AG04450 (cell line): ENCODE measurements around the gene SIAH2. TPM values are rescaled to one million over a fixed set of nuclear protein-coding genes. Genes with fewer than 3 reads are reported as not detected.

ENCODE experiments used
- CTCF ChIA-PET: fragments of 300-600, 350-600 bp; formaldehyde crosslinking; extraction: SDS; loops from one replicate; lab custom pipeline; 2022; ENCODE audit warnings: antibody characterized with exemption, inconsistent platforms; lab: Charles Lee
- POLR2A ChIA-PET: fragments of 350-600 bp; formaldehyde crosslinking; extraction: SDS; loops from one replicate; lab custom pipeline; 2021; ENCODE audit warnings: antibody characterized with exemption, inconsistent platforms; lab: Yijun Ruan, JAX
- DNase-seq: peaks from one replicate; pipeline ENCODE4 v3.0.0-alpha.2; 2011; ENCODE audit warnings: low read depth, low spot score
- H3K27ac ChIP-seq: one replicate; pipeline ENCODE4 v1.5.1; 2012; ENCODE audit warnings: low read depth, low read length, control low read depth
- H3K27me3 ChIP-seq: one replicate; pipeline ENCODE4 v1.6.0; 2012; ENCODE audit warnings: low read length; ENCODE audit not compliant: control insufficient read depth, insufficient read depth
- H3K4me3 ChIP-seq: 2 replicates; pipeline ENCODE4 v1.5.1; 2011; ENCODE audit warnings: mild to moderate bottlenecking, low read depth, low read length, control low read depth
- H3K9me3 ChIP-seq: 2 replicates; pipeline ENCODE4 v1.5.1; 2012; ENCODE audit warnings: low read length; ENCODE audit not compliant: control insufficient read depth, insufficient read depth
- polyA plus RNA-seq: library from polyadenylated mRNA; depleted of rRNA; stranded (reverse); fragments of >200 nt; gene quantifications from 2 replicates; pipeline ENCODE4 v1.2.3, GENCODE V29; 2011
- TF ChIP-seq, protein P1 (sequence below): IDR thresholded peaks from 2 replicates; pipeline ENCODE4 v1.5.1; 2011; ENCODE audit warnings: low read depth, low read length, control low read depth, inconsistent platforms

SIAH2 gene
- polyA plus RNA-seq, 1 experiment = 31.1 TPM

GRCh38 chr3:150793641-150794040, 30.7 kb upstream of the SIAH2 start:
- CTCF ChIA-PET = no interaction called here

GRCh38 chr3:150790629-150791028, 27.7 kb upstream of the SIAH2 start:
- Histone ChIP-seq H3K9me3 (peaks cover 4% of the 10 kb centered on the region; the same call in 1 of the 2 replicates), H3K4me3 (no peak overlapping the region), H3K27ac (no peak overlapping the region), H3K27me3 (peaks cover 13% of the 10 kb centered on the region)
- TF ChIP-seq, protein P1, sequence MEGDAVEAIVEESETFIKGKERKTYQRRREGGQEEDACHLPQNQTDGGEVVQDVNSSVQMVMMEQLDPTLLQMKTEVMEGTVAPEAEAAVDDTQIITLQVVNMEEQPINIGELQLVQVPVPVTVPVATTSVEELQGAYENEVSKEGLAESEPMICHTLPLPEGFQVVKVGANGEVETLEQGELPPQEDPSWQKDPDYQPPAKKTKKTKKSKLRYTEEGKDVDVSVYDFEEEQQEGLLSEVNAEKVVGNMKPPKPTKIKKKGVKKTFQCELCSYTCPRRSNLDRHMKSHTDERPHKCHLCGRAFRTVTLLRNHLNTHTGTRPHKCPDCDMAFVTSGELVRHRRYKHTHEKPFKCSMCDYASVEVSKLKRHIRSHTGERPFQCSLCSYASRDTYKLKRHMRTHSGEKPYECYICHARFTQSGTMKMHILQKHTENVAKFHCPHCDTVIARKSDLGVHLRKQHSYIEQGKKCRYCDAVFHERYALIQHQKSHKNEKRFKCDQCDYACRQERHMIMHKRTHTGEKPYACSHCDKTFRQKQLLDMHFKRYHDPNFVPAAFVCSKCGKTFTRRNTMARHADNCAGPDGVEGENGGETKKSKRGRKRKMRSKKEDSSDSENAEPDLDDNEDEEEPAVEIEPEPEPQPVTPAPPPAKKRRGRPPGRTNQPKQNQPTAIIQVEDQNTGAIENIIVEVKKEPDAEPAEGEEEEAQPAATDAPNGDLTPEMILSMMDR = no peak
- no peak for DNase-seq
- CTCF ChIA-PET = interaction anchor here (0.7 to 1.0 kb wide), 3 partner anchors 26 to 83 kb away, joined by 3 read pairs; no protein-coding TSS in a partner anchor
- POLR2A ChIA-PET = interaction anchor here (0.6 kb wide), 1 partner anchor 102 kb away, joined by 7 read pairs; no protein-coding TSS in a partner anchor

More at GRCh38 chr3:150793641-150794040, 30.7 kb upstream of the SIAH2 start:
- POLR2A ChIA-PET = no interaction called here
- TF ChIP-seq, protein P1 = no peak
- Histone ChIP-seq H3K27ac (no peak overlapping the region), H3K27me3 (peaks cover 13% of the 10 kb centered on the region), H3K4me3 (no peak overlapping the region), H3K9me3 (peaks cover 4% of the 10 kb centered on the region; the same call in 1 of the 2 replicates)
- DNase-seq = no peak

- no peak for DNase-seq
- Histone ChIP-seq H3K4me3 (no peak overlapping the region), H3K27ac (no peak overlapping the region), H3K27me3 (peaks cover 10% of the 10 kb centered on the region), H3K9me3 (peaks cover 4% of the 10 kb centered on the region; the same call in 1 of the 2 replicates)
- TF ChIP-seq, protein P1 = no peak
- CTCF ChIA-PET = interaction anchor here (3.2 kb wide), 1 partner anchor 25 kb away, joined by 31 read pairs; no protein-coding TSS in a partner anchor
- POLR2A ChIA-PET = no interaction called here
Observed at GRCh38 chr3:150789451-150789850, 26.5 kb upstream of the SIAH2 start.

- Histone ChIP-seq H3K27ac (no peak overlapping the region), H3K4me3 (no peak overlapping the region), H3K27me3 (peaks cover 8% of the 10 kb centered on the region), H3K9me3 (peaks cover 4% of the 10 kb centered on the region; the same call in 1 of the 2 replicates)
- ChIA-PET POLR2A (interaction anchor here (1.0 kb wide), 1 partner anchor 24 kb away, joined by 3 read pairs; no protein-coding TSS in a partner anchor), CTCF (interaction anchor here (0.6 to 3.2 kb wide), 45 partner anchors 8 to 490 kb away, joined by 3 to 38 read pairs (median 5); partner anchors contain the start of gene ERICH6)
- TF ChIP-seq, protein P1 = peak; percentile 93
- no peak for DNase-seq
Observed at GRCh38 chr3:150787741-150788370, 24.9 kb upstream of the SIAH2 start.

DNA sequence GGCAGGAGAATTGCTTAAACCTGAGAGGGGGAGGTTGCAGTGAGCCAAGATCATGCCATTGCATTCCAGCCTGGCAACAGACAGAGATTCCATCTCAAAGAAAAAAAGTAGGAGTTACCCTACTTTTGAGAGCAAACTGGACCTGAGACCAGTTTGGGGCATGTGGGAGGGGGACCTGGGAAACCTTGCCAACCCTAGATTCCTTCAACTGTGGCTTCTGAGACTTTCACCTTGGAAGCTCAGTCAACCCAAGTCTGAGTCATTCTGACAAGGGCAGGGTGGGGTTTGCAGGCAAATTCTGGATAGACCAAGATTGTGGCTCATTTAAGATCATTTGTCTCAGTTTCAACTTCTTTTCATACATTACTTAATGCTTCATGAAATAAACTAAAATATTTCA, 23.8 kb upstream of the SIAH2 start:
- POLR2A ChIA-PET = no interaction called here
- Histone ChIP-seq H3K27ac (no peak overlapping the region), H3K9me3 (peaks cover 4% of the 10 kb centered on the region; the same call in 1 of the 2 replicates), H3K4me3 (no peak overlapping the region), H3K27me3 (peaks cover 8% of the 10 kb centered on the region)
- CTCF ChIA-PET = interaction anchor here (1.0 to 3.2 kb wide), 14 partner anchors 9 to 362 kb away, joined by 3 to 38 read pairs (median 8); no protein-coding TSS in a partner anchor
- TF ChIP-seq, protein P1 = no peak
- no peak for DNase-seq
